HG02571 (cell line): Measurements from ENCODE around the gene EXD3.

Experiments used
- ATAC-seq: cut with Tn5 transposase; IDR thresholded peaks from one replicate; pipeline ENCODE4 v1.9.1; 2021; ENCODE audit warnings: mild to moderate bottlenecking, moderate library complexity; ENCODE audit not compliant: unreplicated experiment

EXD3 gene

GRCh38 chr9:137321726-137322361 is 101.1 kb downstream of the EXD3 start:
- no peak for ATAC-seq

GRCh38 chr9:137320555-137321384 is 102.2 kb downstream of the EXD3 start:
- no peak for ATAC-seq

- ATAC-seq = no peak
These were observed 103.0 kb downstream of the EXD3 start for GRCh38 chr9:137319739-137320551.

GRCh38 chr9:137319011-137319738 is 103.8 kb downstream of the EXD3 start:
- ATAC-seq = no peak

DNA sequence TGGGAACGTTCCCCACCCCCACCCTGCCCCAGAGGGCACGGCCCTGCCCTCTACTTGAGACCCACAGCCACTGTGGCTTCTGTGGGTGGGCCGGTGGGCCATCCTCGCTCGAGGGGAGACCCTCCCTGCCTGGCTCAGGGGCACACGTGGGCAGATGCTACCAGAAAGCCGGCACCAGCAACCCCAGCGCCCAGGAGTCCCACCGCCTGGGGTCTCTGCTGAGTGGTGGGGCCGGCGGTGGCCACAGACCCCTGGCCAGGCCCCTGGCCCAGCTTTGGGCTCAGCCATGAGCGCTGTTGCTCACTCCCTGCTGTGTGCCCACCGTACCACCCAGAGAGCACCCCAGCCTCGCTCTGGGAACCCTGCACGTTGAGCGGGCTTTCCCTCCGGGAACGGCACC is 104.4 kb downstream of the EXD3 start:
- no peak for ATAC-seq

- ATAC-seq = no peak
These were observed 105.0 kb downstream of the EXD3 start for GRCh38 chr9:137317718-137318511.

DNA sequence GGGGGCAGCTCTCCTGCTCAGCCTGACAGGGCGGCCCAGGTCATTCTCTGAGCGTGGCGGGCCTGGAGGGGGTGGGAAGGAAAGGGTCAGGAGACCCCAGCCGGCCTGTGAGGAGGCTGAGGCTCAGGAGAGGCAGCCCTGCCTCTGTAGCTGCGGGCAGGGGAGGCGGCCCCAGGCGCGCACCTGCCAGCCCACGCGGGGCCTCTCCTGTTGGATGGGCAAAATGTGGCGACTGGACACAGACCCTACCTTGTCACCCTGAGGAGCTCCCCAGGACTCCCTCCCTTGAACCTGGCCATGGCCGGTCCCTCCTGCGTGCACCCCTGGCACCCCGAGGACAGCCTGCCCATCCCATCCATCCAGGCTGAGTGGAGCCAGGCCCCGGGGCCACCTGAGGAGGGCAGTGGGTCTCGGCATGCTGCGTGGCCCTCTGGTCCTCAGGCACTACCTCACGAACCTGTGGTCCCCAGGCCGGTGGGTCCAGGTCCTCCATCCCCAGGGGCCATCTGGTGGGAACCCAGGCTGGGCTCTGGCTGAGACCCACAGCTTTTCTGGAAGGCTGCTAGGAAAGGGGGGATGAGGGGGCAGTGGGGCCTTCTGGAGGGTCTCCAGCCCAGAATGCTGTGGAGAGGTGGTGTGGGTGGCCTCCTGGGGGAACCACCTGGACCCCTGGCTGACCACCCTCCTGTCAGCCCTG is 105.8 kb downstream of the EXD3 start:
- ATAC-seq = no peak

DNA sequence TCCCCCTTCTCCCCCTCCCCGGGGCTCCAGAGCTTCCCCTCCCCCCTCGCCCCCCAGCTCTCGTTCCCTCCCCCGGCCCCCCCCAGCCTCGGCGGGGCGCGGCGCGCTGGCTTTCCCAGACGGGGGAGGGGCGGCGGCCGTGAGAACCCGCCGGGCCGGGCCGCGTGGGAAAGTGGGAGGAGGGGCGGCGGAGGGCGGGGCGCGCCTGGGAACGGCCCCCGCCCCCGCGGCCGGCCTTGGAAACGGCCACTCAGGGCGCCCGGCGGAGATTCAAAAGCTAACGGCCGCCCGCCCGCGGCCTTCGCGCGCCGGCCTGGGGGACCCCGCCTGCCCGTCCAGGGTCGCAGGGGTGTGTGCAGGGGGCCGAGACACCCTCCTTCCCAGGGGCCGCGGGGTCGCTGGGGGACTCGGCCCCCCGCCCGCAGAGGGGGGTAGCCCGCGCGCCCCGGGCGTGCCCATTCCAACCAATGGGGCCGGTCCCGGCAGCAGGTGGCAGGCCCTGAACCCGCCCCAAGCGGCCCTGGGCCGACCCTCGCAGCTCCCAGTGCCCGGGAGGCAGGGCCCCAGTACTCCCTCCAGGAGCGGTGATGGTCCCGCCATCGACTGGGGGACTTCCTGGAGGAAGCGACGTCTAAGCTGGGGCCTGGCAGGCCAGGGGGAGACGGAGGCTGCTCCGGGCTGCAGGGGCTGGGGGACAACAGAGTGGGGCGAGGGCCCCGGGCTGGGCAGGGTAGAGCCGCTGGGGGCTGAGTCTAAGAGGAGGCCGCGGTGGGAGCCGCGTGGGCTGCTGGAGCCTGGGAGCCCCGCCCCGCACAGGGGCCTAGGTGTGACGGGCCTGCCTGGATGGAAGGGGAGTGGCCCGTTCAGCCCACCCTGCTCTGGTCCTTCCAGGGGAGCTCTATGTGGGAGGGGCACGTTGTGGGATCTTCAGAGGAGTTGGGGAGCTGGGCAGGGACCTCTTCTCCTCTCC is 106.7 kb downstream of the EXD3 start:
- no peak for ATAC-seq

- ATAC-seq = no peak
These were observed 107.4 kb downstream of the EXD3 start for GRCh38 chr9:137315581-137316011.

DNA sequence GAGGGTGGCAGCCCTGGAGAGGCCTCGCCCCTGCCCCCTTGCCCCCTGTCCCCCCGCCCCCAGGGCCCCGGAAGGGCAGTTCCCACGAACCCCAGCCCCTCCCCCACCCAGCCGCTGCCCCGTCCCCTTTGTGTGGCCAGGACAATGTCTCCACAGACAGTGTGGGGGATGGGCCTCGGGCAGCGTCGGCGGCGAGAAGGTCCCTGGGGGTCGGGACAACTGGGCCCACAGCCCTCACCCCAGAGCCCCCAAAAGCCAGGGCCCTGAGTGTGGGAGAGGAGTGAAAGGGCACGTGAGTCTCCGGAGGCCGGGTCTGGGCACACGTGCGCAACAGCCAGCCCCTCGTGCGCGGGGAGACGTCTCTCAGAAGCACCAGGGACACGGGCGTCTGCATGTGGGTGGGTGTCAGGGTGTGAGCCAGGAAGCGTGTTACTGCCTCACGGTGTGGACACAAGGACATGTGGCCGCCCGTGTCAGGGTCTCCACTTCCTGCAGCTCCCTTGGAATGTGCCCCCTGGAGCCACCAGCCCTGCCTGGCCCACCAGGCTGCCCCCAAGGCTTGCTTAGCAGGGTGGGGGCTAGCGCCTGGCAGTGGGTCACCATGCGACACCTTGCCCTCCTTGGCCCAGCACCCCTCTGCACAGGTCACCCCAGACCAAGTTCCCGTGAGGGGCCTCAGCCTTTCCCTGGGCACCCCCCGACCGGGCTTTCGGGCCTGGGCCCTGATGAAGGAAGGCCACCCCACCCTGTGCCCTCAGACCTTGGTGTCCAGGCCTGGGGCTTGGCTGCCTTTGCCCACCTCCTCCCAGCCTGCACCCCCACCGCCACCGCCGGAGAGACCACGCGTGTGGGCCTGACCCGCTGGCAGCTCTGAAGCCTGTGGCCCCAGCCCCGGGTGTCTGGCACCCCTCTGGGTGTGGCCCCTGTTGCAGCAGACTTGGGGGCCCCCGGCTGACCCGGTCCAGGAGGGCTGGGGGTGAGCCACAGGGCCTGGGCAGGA is 108.1 kb downstream of the EXD3 start:
- no peak for ATAC-seq

GRCh38 chr9:137313956-137314560 is 108.9 kb downstream of the EXD3 start:
- ATAC-seq = no peak

DNA sequence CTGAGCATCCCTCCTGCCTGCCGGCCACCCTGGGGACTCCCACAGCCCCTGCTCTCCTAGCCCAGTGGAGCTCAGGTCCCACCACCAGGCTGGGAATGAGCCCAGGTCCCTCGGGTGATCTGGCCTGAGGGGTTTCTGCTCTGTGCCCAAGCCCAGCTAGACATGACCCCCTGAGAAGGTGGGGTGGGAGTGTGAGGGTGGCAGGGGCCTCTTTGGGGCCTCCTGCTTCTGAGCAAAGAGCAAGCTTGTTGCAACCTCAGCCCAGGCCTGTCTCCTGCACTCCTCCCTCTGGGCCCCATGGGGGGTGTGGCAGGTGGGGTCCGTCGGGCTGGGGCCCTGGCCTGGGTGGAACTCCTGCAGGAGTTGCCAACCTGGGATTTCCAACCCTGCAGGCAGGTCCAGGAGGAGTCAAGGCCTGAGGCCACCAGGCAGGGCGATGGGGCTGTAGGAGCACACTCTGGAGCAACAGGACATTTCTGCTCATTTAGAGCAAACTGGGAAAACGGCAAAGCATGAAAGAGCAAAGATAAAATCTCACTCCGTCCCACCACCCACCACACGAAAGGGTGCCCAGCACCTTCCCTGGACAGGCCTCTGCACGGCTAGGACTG is 109.5 kb downstream of the EXD3 start:
- no peak for ATAC-seq

DNA sequence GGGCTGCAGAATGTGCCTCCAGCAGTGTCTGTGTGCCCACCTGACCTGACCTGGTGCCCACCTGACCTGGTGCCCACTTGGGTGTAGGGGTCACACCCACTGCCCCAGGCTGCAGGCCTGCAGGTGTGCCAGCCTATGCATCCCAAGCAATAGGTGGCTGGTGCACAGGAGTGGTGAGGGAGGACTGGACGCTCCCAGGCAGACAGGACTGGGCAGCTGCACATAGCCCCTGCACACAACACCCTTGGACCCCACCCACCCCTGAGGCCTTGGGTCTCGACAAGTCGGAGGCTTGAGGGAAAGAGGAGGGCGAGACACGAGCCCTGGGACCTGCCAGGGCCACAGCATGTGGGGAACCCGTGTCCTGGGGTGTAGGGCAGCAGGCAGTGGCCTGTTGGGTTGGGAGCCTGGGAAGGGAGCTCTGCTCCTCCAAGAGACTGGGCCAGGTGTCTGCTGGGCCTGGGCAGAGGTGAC is 110.1 kb downstream of the EXD3 start:
- ATAC-seq = no peak

DNA sequence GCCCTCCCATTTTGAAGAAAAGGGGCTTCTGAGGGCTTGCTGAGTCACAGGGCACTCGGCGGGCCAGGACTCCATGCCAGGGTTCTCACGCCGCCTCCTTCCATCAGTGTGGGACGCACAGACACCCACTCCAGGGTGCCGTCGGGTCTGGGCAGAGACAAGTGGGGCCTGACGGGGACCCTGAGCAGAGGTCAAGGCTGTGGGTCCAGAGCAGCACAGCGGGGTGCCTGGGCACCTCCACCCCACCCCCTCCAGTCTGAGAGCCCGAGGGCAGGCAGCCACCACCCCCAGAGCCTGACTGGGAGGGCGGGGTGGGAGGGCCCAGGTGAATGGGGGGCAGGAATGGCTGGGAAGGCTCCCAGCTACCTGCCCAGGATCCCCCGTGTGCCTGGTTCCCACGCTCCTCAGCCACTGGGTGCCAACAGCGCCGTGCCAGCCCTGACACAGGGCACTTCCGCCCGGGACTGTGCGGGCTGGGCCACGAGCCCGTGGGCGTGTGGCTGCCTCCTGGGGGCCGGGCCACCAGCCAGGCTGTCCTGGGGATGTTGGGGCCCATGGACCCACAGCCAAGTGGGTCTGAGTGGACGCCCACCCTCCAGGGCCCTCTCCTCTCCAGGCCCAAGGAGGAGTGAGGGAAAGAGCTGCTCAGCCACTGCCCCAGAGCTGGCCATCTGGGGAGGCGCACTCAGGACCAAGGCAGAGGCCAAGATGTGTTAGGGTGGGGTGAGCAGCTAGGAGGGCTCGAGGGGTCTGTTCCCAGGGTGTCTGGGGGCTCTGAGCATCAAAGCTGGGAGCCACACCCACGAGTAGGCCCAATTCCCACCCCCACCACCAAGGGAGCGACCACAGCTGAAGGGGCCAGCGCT is 110.7 kb downstream of the EXD3 start:
- no peak for ATAC-seq
